ENCODE measurements around the gene P4HB. TPM values are rescaled to one million over a fixed set of nuclear protein-coding genes. Genes with fewer than 3 reads are reported as not detected.

Gene P4HB
- total and polyA plus RNA-seq, 10 of the 15 experiments (the other 5 are each of a cell fraction or from before 2014, with no cell fraction given), result 4.7 to 549 (median 361) TPM

GRCh38 chr17:81844887-81845286 is 15.4 kb downstream of the P4HB start (continued):
- no peak for TF ChIP-seq PAX5 (IDR thresholded peaks at IDR 0.05; ENCODE audit: borderline replicate concordance, low read depth, low read length)
- TF ChIP-seq CBX3 (IDR thresholded peaks at IDR 0.05; ENCODE audit: borderline replicate concordance, low read depth), result no peak
- TF ChIP-seq MXI1 (IDR thresholded peaks at IDR 0.05; ENCODE audit: low read depth, low read length), result no peak
- TF ChIP-seq EP300 (IDR thresholded peaks at IDR 0.05; ENCODE audit: borderline replicate concordance in 1 of 2, control insufficient read depth in 1 of 2, low read depth in 2 of 2, low read length in 2 of 2), result no peak

- Histone ChIP-seq H3K9ac (ENCODE audit: control insufficient read depth, insufficient read depth, low read length) (no peak overlapping the region), H2AFZ (ENCODE audit: control insufficient read depth, low read depth, low read length) (no peak overlapping the region), H3K36me3 (ENCODE audit: control insufficient read depth in 2 of 2, insufficient read depth in 2 of 2, low read length in 1 of 2) (peaks cover 33 to 40% of the 10 kb centered on the region in 2 experiments), H4K20me1 (ENCODE audit: control insufficient read depth, insufficient read depth) (no peaks in the 10 kb centered on the region), H3K27ac (ENCODE audit: control insufficient read depth, insufficient read depth) (no peak overlapping the region), H3K4me1 (ENCODE audit: control insufficient read depth, insufficient read depth, low read length) (no peaks in the 10 kb centered on the region), H3K4me3 (no peak overlapping the region), H3K9me3 (replicated peaks; ENCODE audit: control insufficient read depth, insufficient read depth, low read length) (no peaks in the 10 kb centered on the region), H3K79me2 (ENCODE audit: control insufficient read depth, insufficient read depth, low read length) (no peaks in the 10 kb centered on the region), H3K4me2 (ENCODE audit: control insufficient read depth, insufficient read depth) (no peak overlapping the region), H3K27me3 (replicated peaks in 1 of 2; ENCODE audit: control insufficient read depth in 2 of 2, insufficient read depth in 2 of 2, low read length in 1 of 2) (no peaks in the 10 kb centered on the region)
- intact Hi-C loops (cut with micrococcal nuclease; ENCODE audit: unreplicated experiment), result no loop called here
- CTCF ChIA-PET, result no interaction called here
- POLR2A ChIA-PET, result no interaction called here
- in situ Hi-C loops (cut with MboI), result no loop called here
- RAD21 ChIA-PET (ENCODE audit: unreplicated experiment), result no interaction called here
- ATAC-seq (no peak), FAIRE-seq (no peak), DNase-seq (ENCODE audit: low read depth, low spot score) (no peak)
- TF ChIP-seq ZBTB4 (CRISPR knock-in tag; IDR thresholded peaks at IDR 0.05), result no peak
- no peak for TF ChIP-seq BCL11A (IDR thresholded peaks at IDR 0.05; ENCODE audit: low read depth, low read length)
- TF ChIP-seq YBX1 (IDR thresholded peaks at IDR 0.05), result no peak
- no peak for TF ChIP-seq RUNX3 (IDR thresholded peaks at IDR 0.05; ENCODE audit: low read length)
- no peak for TF ChIP-seq ZNF622 (IDR thresholded peaks at IDR 0.05)
- no peak for TF ChIP-seq TCF7 (IDR thresholded peaks at IDR 0.05; ENCODE audit: borderline replicate concordance)
- TF ChIP-seq POLR2A (IDR thresholded peaks at IDR 0.05; ENCODE audit: low read depth, low read length), result peak; percentile 67
- BruUV-seq (replicated peaks), result no TSS peak
- 92% methylated on average over 14 of the region's 14 CpGs for WGBS (ENCODE audit: insufficient coverage, insufficient replicate concordance, low lambda C conversion rate, missing lambda C conversion rate)
- SMC1A ChIA-PET (ENCODE audit: uncharacterized antibody, unreplicated experiment), result no interaction called here
These were observed 15.9 kb downstream of the P4HB start for GRCh38 chr17:81844327-81844851.
